ENCODE measurements around the gene CCDC120.

The CCDC120 gene

GRCh38 chrX:49106296-49106695 lies 47.5 kb downstream of the CCDC120 start:
- DNase-seq = no peak

GRCh38 chrX:49106930-49107329 lies 48.1 kb downstream of the CCDC120 start:
- DNase-seq = no peak

DNA sequence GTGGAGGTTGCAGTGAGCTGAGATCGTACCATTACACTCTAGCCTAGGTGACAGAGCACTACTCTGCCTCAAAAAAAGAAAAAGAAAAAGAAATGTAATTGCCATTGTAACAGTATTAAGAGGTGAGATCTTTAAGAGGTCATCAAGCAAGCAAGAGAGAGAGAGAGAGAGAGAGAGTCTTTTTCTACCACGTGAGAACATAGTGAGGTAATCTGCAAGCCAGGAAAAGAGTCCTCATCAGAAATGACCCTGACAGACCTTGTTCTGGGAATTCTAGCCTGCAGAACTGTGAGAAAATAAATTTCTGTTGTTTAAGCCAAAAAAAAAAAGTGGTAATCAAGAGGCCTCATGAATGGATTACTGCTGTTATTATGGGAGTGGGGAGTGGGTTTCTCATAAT lies 49.8 kb downstream of the CCDC120 start:
- no peak for DNase-seq

DNA sequence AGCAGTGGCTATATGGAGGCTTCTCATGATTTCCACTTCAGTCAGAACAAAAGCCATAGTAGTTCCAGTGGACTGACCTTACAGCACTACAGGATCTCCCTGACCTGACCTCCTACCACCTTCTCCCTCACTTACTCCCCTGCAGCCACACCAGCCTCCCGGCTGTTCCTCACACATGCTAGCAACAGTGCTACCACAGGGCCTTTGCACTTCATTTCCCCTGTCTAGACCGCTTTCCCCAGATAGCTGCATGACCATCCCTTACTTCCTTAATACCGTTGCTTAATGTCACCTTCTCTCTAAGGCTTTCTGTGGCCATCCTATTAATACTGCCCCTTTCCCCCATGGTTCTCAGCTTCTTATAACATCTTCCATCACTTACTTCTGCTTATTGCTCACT lies 51.6 kb downstream of the CCDC120 start:
- DNase-seq = no peak

GRCh38 chrX:49111791-49112190 lies 53.0 kb downstream of the CCDC120 start:
- DNase-seq = no peak

DNA sequence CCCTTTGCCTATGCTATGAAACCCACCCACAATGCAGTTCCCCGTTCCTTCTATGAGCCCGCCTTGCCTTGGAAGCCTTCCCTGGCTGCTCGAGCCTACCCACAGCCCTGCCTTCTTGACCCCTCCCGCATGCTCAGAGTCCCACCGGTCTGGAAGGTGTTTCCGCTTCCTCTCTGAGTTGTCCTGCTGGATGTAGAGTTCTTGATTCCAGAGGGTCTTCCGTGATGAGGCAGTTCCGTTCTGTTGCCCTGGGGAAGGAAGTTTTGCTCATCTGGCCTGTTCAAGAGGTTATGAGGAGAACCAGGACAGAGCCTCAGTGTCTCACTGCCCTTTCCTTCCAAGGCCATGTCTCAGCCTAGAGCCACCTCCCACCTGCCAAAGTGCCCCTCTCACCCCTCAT lies 57.3 kb downstream of the CCDC120 start:
- DNase-seq = no peak

- no peak for DNase-seq
Measured at GRCh38 chrX:49116716-49117115, 57.9 kb downstream of the CCDC120 start.

DNA sequence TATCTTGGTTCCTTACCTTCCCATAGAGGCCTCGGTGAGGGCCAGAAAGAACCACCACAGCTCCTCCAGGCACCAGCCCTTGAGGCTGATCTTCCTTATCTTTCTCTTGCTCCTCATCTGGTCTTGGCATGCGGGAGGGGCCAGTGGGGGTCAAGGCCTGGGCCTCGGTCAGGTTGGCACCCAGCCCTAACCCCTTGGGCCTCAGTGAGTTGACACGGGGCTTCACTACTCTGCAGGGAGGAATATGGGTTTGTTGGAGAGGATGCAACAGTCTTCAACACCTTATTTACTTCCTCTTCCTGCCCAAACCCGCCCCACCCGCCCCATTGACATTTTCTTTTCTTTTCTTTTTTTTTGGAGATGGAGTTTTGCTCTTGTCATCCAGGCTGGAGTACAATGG lies 58.8 kb downstream of the CCDC120 start:
- DNase-seq = no peak

Data from effector CD8-positive, alpha-beta T cell (primary cell).